Fibroblast of lung (primary cell): ENCODE results near the gene ANKRD13B. TPM values are rescaled to one million over a fixed set of nuclear protein-coding genes. Genes with fewer than 3 reads are reported as not detected.

ENCODE experiments used
- DNase-seq, 2 donors: peaks; one replicate each; pipeline versions ENCODE4 v3.0.0 to v3.0.0-alpha.2; 2010; ENCODE audit warnings: low read depth in 2 of 2
- H2AFZ ChIP-seq: 2 replicates; pipeline ENCODE4 v1.5.1; 2012; ENCODE audit warnings: low read length, control low read depth, inconsistent platforms
- H3K27ac ChIP-seq: 2 replicates; pipeline ENCODE4 v1.5.1; 2011; ENCODE audit warnings: low read length, control low read depth; ENCODE audit not compliant: insufficient read depth
- H3K27me3 ChIP-seq: 2 replicates; pipeline ENCODE4 v1.5.1; 2011; ENCODE audit warnings: mild to moderate bottlenecking, low read length; ENCODE audit not compliant: control insufficient read depth, insufficient read depth
- H3K36me3 ChIP-seq: 2 replicates; pipeline ENCODE4 v1.5.1; 2011; ENCODE audit warnings: low read length; ENCODE audit not compliant: control insufficient read depth, insufficient read depth
- H3K4me1 ChIP-seq: 2 replicates; pipeline ENCODE4 v1.5.1; 2011; ENCODE audit warnings: low read length; ENCODE audit not compliant: control insufficient read depth, insufficient read depth; ENCODE audit errors: extremely low read depth
- H3K4me2 ChIP-seq: 2 replicates; pipeline ENCODE4 v1.5.1; 2011; ENCODE audit warnings: low read length, control low read depth; ENCODE audit not compliant: insufficient read depth; ENCODE audit errors: extremely low read depth
- H3K4me3 ChIP-seq, 4 experiments: fragments of 200-600 bp in 1 of 4; sonication (generic) in 1 of 4; replicated peaks in 1 of 4; 2 replicates each; pipeline ENCODE4 v1.5.1; 2011 to 2016; ENCODE audit warnings: low read length in 4 of 4, low read depth in 3 of 4, mild to moderate bottlenecking in 3 of 4, control low read depth in 2 of 4, inconsistent platforms in 1 of 4, mixed read lengths in 1 of 4; ENCODE audit not compliant: insufficient read depth in 1 of 4; ENCODE audit errors: control extremely low read depth in 1 of 4
- H3K79me2 ChIP-seq: 2 replicates; pipeline ENCODE4 v1.5.1; 2012; ENCODE audit warnings: mild to moderate bottlenecking, low read length, inconsistent platforms; ENCODE audit not compliant: control insufficient read depth, insufficient read depth
- H3K9ac ChIP-seq: 2 replicates; pipeline ENCODE4 v1.5.1; 2011; ENCODE audit warnings: mild to moderate bottlenecking, low read length, control low read depth; ENCODE audit not compliant: insufficient read depth
- H3K9me3 ChIP-seq: 2 replicates; pipeline ENCODE4 v1.5.1; 2012; ENCODE audit warnings: low read depth, low read length; ENCODE audit not compliant: control insufficient read depth, insufficient read depth
- H4K20me1 ChIP-seq: 2 replicates; pipeline ENCODE4 v1.5.1; 2011; ENCODE audit warnings: low read length; ENCODE audit not compliant: control insufficient read depth, insufficient read depth; ENCODE audit errors: extremely low read depth
- CTCF ChIP-seq, 2 donors: IDR thresholded peaks in 1 of 2; conservative IDR thresholded peaks in 1 of 2; 1 replicate in 1 of 2; 2 replicates in 1 of 2; pipeline ENCODE4 v1.5.1; 2011 to 2012; ENCODE audit warnings: low read length in 2 of 2, control low read depth in 1 of 2, inconsistent platforms in 1 of 2, low read depth in 1 of 2, mild to moderate bottlenecking in 1 of 2
- EZH2 ChIP-seq: IDR thresholded peaks from 2 replicates; pipeline ENCODE4 v1.5.1; 2012; ENCODE audit warnings: low read length, control low read depth, mild to moderate bottlenecking; ENCODE audit errors: missing control alignments
- polyA plus RNA-seq, 2 donors: library from polyadenylated mRNA; depleted of rRNA in 1 of 2; stranded (reverse) in 1 of 2; unstranded in 1 of 2; fragments of >200 nt; gene quantifications; 2 replicates each; pipeline ENCODE4 v1.2.1, GENCODE V29; 2011 to 2012; ENCODE audit warnings: missing spikeins in 1 of 2
- total RNA-seq: library from RNA; depleted of rRNA; stranded (reverse); fragments of >200 nt; gene quantifications from 2 replicates; pipeline ENCODE4 v1.2.1, GENCODE V29; 2014

Gene ANKRD13B
- total and polyA plus RNA-seq, 2 donors (not counting 1 experiment from before 2014, with no cell fraction given), result 1.4 to 6.3 TPM

- Histone ChIP-seq H3K36me3 (no peaks in the 10 kb centered on the region), H3K4me3 (peak overlapping the region in 1 of 4 experiments; percentile 27), H3K27me3 (no peaks in the 10 kb centered on the region), H4K20me1 (no peaks in the 10 kb centered on the region), H3K79me2 (no peaks in the 10 kb centered on the region), H3K4me1 (peaks cover 23% of the 10 kb centered on the region), H3K4me2 (peak overlapping the region; percentile 32), H3K9ac (no peak overlapping the region), H2AFZ (peak overlapping the region; percentile 24), H3K27ac (no peak overlapping the region), H3K9me3 (no peaks in the 10 kb centered on the region)
- no peak for TF ChIP-seq EZH2
- peak; percentile 52 to 74 for TF ChIP-seq CTCF (conservative IDR thresholded peaks at IDR 0.05 in 1 of 2, IDR thresholded peaks at IDR 0.05 in 1 of 2; ENCODE audit: low read depth in 1 of 2, low read length in 2 of 2)
- DNase-seq, result peak; percentile 67 to 79
Observed at GRCh38 chr17:29617125-29617480, 24.2 kb downstream of the ANKRD13B start.

GRCh38 chr17:29617481-29618271 is 24.7 kb downstream of the ANKRD13B start:
- no peaks in the 10 kb centered on the region for H3K79me2 ChIP-seq
- no peaks in the 10 kb centered on the region for H3K27me3 ChIP-seq
- TF ChIP-seq CTCF (conservative IDR thresholded peaks at IDR 0.05 in 1 of 2, IDR thresholded peaks at IDR 0.05 in 1 of 2; ENCODE audit: low read depth in 1 of 2, low read length in 2 of 2) (peak; percentile 41 to 57), EZH2 (peak; percentile 33)
- peak overlapping the region in 1 of 4 experiments; percentile 27 for H3K4me3 ChIP-seq
- H3K4me1 ChIP-seq, result peaks cover 23% of the 10 kb centered on the region
- H3K36me3 ChIP-seq, result no peaks in the 10 kb centered on the region
- H2AFZ ChIP-seq, result peak overlapping the region; percentile 24
- H3K9me3 ChIP-seq, result no peaks in the 10 kb centered on the region
- no peak overlapping the region for H3K4me2 ChIP-seq
- H3K9ac ChIP-seq, result peak overlapping the region; percentile 4
- H3K27ac ChIP-seq, result no peak overlapping the region
- no peaks in the 10 kb centered on the region for H4K20me1 ChIP-seq
- peak; percentile 59 to 65 for DNase-seq

GRCh38 chr17:29618272-29619065 is 25.5 kb downstream of the ANKRD13B start:
- no peaks in the 10 kb centered on the region for H4K20me1 ChIP-seq
- H3K9ac ChIP-seq, result no peak overlapping the region
- no peak overlapping the region for H3K4me3 ChIP-seq
- H3K27ac ChIP-seq, result no peak overlapping the region
- no peak overlapping the region for H3K4me2 ChIP-seq
- H3K4me1 ChIP-seq, result peaks cover 23% of the 10 kb centered on the region
- H3K27me3 ChIP-seq, result no peaks in the 10 kb centered on the region
- TF ChIP-seq CTCF (conservative IDR thresholded peaks at IDR 0.05 in 1 of 2, IDR thresholded peaks at IDR 0.05 in 1 of 2; ENCODE audit: low read depth in 1 of 2, low read length in 2 of 2) (no peak), EZH2 (no peak)
- DNase-seq, result no peak
- no peak overlapping the region for H2AFZ ChIP-seq
- H3K9me3 ChIP-seq, result no peaks in the 10 kb centered on the region
- H3K79me2 ChIP-seq, result no peaks in the 10 kb centered on the region
- H3K36me3 ChIP-seq, result no peaks in the 10 kb centered on the region
